Body of pancreas (tissue), 4 donors: ENCODE measurements around the gene CD44. TPM values are rescaled to one million over a fixed set of nuclear protein-coding genes. Genes with fewer than 3 reads are reported as not detected.
A peak's percentile ranks its signal among the peaks of the same experiment; 100 is the strongest.

Source experiments
- ATAC-seq: fragments of 150-250 bp; one replicate; pipeline ENCODE4 v1.9.1; 2016
- DNase-seq, 4 donors: peaks; one replicate each; pipeline ENCODE4 v3.0.0-alpha.2; 2019
- H3K27ac ChIP-seq, 4 donors: fragments of 200-600 bp; sonication (generic); 1 replicate in 3 of 4; 2 replicates in 1 of 4; pipeline versions ENCODE4 v1.5.1 to v1.6.1; 2016 to 2019; ENCODE audit warnings: mild to moderate bottlenecking in 1 of 4, mixed read lengths in 1 of 4, moderate library complexity in 1 of 4
- H3K27me3 ChIP-seq, 2 donors: fragments of 200-600 bp; sonication (generic); one replicate each; pipeline ENCODE4 v1.6.0; 2016; ENCODE audit warnings: mild to moderate bottlenecking in 1 of 2
- H3K36me3 ChIP-seq, 2 donors: fragments of 200-600 bp; sonication (generic); replicated peaks in 1 of 2; 2 replicates each; pipeline ENCODE4 v1.5.1; 2016; ENCODE audit warnings: low read depth in 2 of 2; ENCODE audit not compliant: insufficient read depth in 1 of 2
- H3K4me1 ChIP-seq: fragments of 200-600 bp; sonication (generic); one replicate; pipeline ENCODE4 v1.6.0; 2016
- H3K4me3 ChIP-seq, 2 donors: fragments of 200-600 bp; sonication (generic); 1 replicate in 1 of 2; 2 replicates in 1 of 2; pipeline ENCODE4 v1.5.1; 2016 to 2019
- H3K9me3 ChIP-seq, 3 donors: fragments of 200-600 bp; sonication (generic); 1 replicate in 2 of 3; 2 replicates in 1 of 3; pipeline ENCODE4 v1.5.1; 2016
- POLR2A ChIP-seq, 3 donors: fragments of 450-650 bp; IDR thresholded peaks; one replicate each; pipeline ENCODE4 v1.6.1; 2016; ENCODE audit warnings: antibody characterized with exemption in 3 of 3, mild to moderate bottlenecking in 2 of 3
- WGBS, 2 donors: methylation state at CpG; one replicate each; pipeline ENCODE4 v1.1.5; 2017; 5-methylcytosine and 5-hydroxymethylcytosine counted together
- intact Hi-C: fragments of 100-400 bp; cut with DNase I; formaldehyde crosslinking; loops from one replicate; pipeline ENCODE4 v1.15.1; 2023
- total RNA-seq, 2 donors: library from RNA; depleted of rRNA; stranded (reverse); fragments of >200 nt; gene quantifications; one replicate each; pipeline ENCODE4 v1.1.0, GENCODE V29; 2016
- TF ChIP-seq, protein P1 (sequence below), 7 experiments: fragments of 450-650 bp in 4 of 7; fragments of 200-600 bp in 3 of 7; sonication (generic) in 3 of 7; IDR thresholded peaks; one replicate each; pipeline ENCODE4 v1.5.1; 2016 to 2019; ENCODE audit warnings: antibody characterized with exemption in 7 of 7

Gene CD44
- total RNA-seq, 2 donors from 2014 or later = 266 to 433 TPM

DNA sequence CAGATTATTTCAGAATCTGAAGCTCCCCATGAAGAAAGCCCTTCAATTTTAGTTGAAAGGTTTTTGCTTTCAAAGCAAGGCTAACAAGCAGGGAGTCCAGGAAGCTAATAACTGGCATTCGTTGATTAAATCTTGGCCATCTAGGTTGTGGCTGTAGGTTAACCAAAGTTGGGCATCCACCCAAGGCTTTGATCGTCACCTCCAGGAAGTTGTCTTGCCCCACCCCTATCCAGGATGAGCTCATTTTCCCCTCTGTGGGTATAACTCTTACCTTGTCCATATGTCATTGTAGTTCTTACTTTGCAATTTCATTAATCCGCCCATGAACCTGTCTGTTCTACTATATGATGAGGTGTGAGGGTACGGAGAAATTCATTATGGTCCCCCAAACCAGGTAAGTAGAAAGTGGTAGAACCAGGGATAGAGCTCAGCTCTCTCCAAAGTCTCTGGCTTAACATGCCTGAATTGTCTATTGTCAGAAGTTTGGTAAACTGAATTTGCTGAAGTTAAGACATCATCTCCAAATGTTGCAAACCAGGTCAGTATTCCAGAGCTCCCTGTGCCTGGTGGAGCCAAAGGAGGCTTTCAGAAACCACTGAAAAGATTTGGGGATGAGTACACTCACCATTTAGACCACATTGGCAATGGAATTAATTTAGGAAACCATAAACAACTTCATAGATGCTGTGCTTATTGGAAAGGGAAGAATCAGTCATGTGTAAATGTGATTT, 97.1 kb downstream of the CD44 start:
- TF ChIP-seq POLR2A (IDR thresholded peaks at IDR 0.05) = no peak
- TF ChIP-seq, protein P1, sequence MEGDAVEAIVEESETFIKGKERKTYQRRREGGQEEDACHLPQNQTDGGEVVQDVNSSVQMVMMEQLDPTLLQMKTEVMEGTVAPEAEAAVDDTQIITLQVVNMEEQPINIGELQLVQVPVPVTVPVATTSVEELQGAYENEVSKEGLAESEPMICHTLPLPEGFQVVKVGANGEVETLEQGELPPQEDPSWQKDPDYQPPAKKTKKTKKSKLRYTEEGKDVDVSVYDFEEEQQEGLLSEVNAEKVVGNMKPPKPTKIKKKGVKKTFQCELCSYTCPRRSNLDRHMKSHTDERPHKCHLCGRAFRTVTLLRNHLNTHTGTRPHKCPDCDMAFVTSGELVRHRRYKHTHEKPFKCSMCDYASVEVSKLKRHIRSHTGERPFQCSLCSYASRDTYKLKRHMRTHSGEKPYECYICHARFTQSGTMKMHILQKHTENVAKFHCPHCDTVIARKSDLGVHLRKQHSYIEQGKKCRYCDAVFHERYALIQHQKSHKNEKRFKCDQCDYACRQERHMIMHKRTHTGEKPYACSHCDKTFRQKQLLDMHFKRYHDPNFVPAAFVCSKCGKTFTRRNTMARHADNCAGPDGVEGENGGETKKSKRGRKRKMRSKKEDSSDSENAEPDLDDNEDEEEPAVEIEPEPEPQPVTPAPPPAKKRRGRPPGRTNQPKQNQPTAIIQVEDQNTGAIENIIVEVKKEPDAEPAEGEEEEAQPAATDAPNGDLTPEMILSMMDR (IDR thresholded peaks at IDR 0.05) = no peak
- peak; percentile 90 to 94 (median 93) for DNase-seq
- Histone ChIP-seq H3K27me3 (no peaks in the 10 kb centered on the region), H3K9me3 (no peaks in the 10 kb centered on the region), H3K4me1 (peaks cover 43% of the 10 kb centered on the region), H3K4me3 (no peak overlapping the region), H3K36me3 (no peaks in the 10 kb centered on the region), H3K27ac (peak overlapping the region; percentile 29 to 78 (median 66))
- intact Hi-C loops = no loop called here
- ATAC-seq = peak; percentile 94
- 55 to 63% methylated on average over 4 of the region's 4 CpGs for WGBS, 2 donors

DNA sequence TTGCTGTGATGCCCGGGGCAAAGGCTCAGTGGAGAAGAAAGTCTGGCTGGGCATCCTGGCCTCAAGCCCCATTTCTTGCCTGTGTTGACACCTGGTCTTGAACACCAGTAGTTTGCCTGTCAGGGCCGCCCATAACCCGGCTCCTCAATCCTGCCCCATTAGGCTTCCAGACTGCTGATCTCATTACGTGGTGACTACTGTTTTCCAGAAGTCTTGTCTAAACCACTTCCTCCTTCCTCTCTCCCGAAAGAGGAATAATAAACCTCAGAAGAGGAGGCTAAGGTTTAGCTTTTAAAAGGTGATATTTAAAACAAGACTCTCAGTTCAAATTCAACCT, 97.7 kb downstream of the CD44 start:
- WGBS, 2 donors = 86 to 89% methylated on average over 5 of the region's 5 CpGs
- Histone ChIP-seq H3K4me1 (peaks cover 43% of the 10 kb centered on the region), H3K27me3 (no peaks in the 10 kb centered on the region), H3K27ac (peak overlapping the region; percentile 26 to 78 (median 66)), H3K36me3 (no peaks in the 10 kb centered on the region), H3K4me3 (no peak overlapping the region), H3K9me3 (no peaks in the 10 kb centered on the region)
- DNase-seq (peak in 2 of 4 donors; percentile 18 to 38), ATAC-seq (peak; percentile 28)
- TF ChIP-seq POLR2A (IDR thresholded peaks at IDR 0.05) = no peak
- TF ChIP-seq, protein P1 (IDR thresholded peaks at IDR 0.05) = no peak
- intact Hi-C loops = no loop called here

DNA sequence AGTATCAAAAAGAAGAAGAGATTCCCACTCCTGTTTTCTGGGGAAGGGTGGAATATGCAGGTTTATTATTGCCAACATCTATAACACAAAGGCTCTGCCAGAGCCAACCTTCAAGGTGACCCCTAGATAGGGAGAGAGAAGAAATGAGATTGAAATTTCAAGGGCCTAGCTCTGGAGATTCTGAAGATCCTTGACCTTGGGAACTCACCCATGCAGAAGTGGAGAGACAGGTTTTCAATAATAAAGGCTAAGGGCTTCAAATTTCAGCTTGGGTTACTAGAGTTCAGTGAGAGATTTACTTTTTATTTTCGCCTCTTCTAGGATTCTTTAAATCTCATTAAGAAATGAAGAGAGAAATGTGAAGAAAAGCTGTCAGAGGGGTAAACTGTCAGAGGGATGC, 98.4 kb downstream of the CD44 start:
- intact Hi-C loops = no loop called here
- TF ChIP-seq POLR2A (IDR thresholded peaks at IDR 0.05) = no peak
- TF ChIP-seq, protein P1 (IDR thresholded peaks at IDR 0.05) = no peak
- H3K4me1 ChIP-seq = peaks cover 43% of the 10 kb centered on the region
- H3K36me3 ChIP-seq = no peaks in the 10 kb centered on the region
- H3K27me3 ChIP-seq = no peaks in the 10 kb centered on the region
- DNase-seq (no peak), ATAC-seq (no peak)
- H3K9me3 ChIP-seq = no peaks in the 10 kb centered on the region
- WGBS, 2 donors = 56 to 68% methylated on average over 1 of the region's 1 CpG
- no peak overlapping the region for H3K4me3 ChIP-seq
- H3K27ac ChIP-seq = peak overlapping the region in 2 of 4 donors; percentile 60 to 72

DNA sequence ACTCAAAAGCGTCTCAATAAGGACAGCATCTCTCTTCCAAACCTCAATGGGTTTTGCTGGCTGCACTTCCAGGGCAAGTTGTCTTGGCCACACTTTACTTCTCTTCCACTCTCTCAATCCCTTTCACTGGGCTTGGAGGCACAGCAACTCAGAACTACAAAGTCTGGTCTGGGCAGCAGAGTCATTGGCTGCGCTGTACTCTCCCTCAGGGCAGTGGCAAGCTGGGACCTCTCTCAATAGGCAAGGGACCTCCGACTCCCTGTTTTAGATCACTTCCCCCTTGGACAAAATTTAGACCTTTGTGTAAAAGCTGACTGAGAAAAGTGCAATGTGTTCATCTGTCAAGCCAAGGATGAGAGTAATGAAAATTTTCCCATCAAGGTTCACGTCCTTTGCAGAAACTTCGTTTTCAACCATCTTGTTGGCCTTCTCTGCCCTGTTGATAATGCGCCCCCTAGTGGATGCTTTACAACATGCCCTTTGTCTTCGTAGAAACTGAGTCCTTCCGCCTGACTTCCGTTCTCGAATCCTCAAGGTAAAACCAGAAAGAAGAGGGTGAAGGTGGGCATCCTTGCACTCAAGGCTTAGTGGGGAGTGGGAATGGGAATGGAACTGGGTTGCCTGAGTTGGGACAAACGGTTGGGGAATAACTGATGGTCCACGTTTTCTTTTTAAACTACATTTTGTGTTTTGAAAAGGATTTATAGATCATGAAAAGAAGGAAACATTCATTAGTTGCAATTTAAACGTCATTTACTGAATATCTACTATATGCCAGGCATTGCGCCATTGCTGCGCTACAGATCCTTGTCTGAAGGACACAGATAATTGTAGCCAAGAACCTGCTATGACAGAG, 99.1 kb downstream of the CD44 start:
- TF ChIP-seq, protein P1 (IDR thresholded peaks at IDR 0.05) = peak in 6 of 7 experiments; percentile 34 to 62 (median 42)
- TF ChIP-seq POLR2A (IDR thresholded peaks at IDR 0.05) = no peak
- no peak for ATAC-seq
- Histone ChIP-seq H3K27me3 (no peaks in the 10 kb centered on the region), H3K9me3 (no peaks in the 10 kb centered on the region), H3K27ac (peak overlapping the region in 2 of 4 donors; percentile 60 to 72), H3K36me3 (no peaks in the 10 kb centered on the region), H3K4me1 (peaks cover 46% of the 10 kb centered on the region), H3K4me3 (no peak overlapping the region)
- intact Hi-C loops = no loop called here
- DNase-seq = peak in 3 of 4 donors; percentile 18 to 48 (median 33)
- 56 to 60% methylated on average over 15 of the region's 15 CpGs for WGBS, 2 donors
